RKO (cell line): Measurements from ENCODE around the gene RTL10.

Source experiments
- DNase-seq: peaks from one replicate; pipeline ENCODE4 v3.0.0-alpha.2; 2016; ENCODE audit warnings: low spot score

Gene RTL10

DNA sequence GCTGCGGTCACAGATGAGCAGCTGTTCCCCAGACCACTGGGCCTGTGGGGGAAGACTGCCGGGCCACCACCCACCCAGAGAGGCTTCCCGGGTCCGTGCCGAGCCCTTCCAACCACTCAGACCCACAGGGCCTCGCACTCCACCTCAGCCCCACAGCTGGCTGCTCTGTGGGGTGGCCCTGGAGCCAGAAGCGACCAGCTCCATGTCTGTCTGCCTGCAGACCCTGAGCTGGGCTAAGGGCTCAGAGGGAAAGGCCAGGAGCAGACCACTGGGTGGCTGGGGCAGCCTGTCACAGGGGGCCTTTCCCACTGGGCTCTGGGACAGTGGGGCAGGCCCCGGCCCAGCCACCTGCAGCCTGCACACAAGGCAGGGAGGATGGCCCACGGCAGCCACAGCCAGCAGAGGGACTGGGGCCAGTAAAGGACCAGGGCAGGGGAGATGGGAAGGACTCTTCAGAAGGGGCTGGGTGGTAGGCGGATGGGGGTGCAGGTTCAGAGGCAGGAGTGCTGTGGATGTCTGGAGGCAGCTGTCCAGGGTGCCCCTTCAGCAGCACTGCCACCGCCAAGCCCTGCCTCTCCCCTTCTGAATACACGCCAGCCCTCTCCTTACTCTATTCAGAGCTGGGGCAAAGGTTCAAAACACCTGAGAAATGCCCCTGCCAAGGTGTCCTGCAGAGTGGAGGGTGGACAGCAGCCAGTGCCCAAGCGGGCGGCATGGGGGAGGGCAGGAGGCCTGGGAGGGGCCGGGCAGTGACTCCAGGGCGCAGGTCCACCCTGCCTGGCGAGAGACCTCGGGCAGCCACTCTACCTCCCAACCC lies 32.2 kb downstream of the RTL10 start:
- DNase-seq = no peak

DNA sequence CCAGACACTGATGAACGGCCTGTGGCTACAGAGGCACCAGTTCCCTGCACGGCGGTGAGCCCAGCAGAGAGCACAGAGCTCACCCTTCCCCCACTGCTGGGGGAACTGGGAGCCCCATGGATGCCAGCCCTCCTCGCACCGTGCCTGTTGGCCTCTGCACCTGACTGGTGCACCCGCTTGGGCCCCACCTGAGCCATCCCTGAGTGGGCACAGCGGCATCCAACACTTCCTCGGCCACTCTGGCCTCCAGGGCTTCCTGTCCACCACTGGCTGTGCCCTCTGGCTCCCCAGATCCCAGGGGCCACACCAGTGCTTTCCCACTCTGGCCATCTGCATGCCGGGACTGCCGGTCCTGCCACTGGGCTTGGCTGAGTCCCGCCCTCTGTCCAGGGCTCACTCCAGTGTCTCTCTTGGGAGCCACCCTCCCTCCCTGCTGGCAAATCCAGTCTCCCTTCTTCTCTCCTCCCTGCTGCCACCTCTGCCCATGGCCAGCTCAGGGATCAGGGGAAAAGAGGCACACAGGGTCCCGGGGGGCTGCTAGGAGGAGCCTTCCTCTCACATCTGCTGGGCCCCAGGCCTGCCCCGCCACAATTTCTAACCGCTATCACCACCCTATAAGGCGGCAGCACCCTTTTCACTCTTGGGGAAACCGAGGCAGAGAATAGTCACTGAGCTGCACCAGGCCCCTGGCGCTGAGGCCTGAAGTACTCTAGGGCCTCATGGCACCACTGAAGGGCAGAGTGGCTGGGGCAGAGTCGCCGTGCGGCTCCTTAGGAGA lies 33.0 kb downstream of the RTL10 start:
- no peak for DNase-seq

DNA sequence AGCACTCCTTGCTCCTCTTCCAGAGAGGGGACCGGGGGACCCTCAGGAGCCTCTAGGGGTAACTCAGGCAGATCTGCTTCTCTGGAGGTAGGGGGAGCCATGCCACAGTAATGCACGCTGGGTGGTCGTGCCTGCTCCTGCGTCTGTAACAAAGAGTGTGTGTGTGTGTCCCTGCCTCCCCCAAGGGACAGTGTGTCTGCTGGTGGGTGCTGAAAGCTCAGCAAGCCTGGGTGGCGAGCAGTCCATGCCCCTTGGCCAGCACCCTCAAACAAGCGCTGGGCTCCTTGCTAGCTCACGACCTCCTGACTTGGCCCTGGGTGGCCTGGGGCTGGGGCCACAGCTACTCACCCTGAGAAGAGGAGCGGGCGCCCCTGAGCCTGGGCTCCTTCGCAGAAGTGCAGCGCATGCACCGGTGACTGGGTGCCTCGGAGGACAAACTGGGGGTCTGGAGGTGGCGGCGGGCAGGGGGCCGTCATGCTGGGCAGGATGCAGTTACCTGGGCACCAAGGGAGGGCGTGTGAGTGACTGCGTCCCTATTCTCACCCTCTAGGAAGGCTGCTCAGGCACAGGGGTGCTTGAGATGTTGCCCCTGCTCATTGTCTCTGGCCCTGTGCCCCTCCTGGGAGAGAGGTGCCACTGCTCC lies 33.7 kb downstream of the RTL10 start:
- no peak for DNase-seq

GRCh38 chr22:19819911-19820879 lies 34.5 kb downstream of the RTL10 start:
- DNase-seq = no peak

DNA sequence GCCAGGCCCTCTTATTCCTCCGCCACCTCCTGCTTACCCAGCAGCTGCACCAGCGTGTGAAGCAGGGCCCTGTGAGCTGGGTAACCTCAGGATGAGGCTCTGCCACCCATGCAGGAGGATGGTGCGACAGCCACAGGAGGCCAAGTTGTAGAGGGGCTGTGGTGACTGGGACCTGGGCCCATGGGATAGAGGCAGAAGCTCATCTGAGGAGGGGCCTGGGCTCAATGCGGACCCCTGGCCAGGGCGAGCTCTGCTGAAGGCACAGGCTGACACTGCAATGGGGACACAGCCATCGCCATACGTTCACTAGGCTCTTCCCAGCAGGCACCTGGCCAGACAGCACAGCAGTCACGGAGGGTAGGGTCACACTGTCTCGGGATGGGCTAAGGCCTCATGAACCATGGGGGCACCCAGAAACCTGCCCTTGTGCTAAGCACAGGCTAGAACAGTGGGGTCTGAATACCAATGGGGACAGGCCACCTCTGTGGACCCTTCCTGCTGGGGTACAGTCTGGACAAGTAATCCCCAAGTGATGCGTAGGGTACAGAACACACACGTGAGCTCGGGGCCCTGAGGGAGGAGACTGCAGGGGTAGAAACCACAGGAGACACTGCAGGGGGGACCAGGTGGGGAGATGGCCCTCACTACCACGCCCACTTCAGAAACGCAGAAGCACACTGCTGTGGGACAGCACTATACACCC lies 35.3 kb downstream of the RTL10 start:
- DNase-seq = no peak

DNA sequence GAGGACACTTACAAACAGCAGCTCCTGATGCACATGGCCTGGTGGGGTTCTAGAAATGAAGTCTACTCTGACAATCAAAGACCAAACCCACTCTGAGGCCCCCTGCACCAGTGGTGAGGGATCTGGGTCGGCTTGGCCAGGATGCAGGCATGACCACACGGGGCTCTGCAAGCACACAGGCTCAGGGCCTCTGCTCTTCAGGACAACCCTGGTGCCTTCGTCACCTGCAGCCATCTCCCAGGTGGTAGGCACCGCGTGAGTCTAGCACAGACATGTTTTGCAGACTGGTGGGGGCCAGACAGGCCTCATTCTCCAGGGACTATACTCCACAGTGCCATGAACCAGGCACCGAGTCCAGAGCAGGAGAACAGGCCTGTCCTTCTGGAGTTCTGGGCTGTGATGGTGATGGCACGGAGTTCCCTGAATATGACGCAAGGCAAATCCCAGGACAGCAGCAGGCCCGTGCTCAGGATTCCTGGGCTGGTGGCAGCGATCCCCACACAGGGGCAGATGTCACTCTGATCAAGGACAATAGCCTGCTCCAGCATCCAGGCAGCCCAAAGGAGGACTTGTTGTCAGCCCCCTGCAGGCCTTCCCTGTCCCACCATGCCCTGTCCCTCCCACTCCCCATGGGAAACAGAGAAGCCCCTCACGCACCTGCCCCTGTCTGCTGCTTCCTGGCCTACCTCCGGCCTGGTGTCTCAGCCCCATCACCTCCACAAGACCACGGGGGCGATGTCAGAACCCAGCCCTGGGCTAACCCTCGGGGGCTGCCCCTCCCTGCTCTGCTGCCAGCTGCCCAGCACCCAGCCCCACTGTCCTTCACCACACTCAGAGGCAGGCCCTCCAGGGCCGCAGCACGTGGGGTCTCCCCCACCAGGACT lies 36.1 kb downstream of the RTL10 start:
- no peak for DNase-seq

- DNase-seq = no peak
Observed at GRCh38 chr22:19816372-19817119, 38.1 kb downstream of the RTL10 start.

DNA sequence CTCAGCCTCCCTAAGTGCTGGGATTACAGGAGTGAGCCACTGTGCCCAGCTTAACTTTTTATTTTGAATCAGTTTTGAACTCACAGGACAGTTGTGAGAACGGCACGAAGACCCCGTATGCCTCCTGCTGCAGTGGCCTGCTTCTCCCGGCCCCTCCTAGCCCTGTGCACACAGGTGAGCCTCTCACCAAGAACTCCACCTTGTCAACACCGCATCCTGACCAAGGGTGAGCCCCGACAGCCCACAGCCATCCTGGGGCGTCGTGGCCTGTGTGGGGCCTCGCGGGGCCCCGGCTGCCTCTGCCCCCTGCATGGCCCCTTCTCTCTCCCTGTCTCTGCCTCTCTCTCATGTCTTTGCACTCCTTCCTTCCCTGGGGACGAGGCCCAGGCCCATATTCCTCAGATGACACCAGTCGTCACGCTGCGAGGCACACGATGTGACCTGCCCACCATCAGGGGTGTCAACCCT lies 38.8 kb downstream of the RTL10 start:
- DNase-seq = no peak

GRCh38 chr22:19815093-19815822 lies 39.4 kb downstream of the RTL10 start:
- no peak for DNase-seq

GRCh38 chr22:19814428-19814827 lies 40.2 kb downstream of the RTL10 start:
- no peak for DNase-seq

- no peak for DNase-seq
Observed at GRCh38 chr22:19812910-19813309, 41.8 kb downstream of the RTL10 start.

GRCh38 chr22:19811811-19812771 lies 42.6 kb downstream of the RTL10 start:
- DNase-seq = no peak

DNA sequence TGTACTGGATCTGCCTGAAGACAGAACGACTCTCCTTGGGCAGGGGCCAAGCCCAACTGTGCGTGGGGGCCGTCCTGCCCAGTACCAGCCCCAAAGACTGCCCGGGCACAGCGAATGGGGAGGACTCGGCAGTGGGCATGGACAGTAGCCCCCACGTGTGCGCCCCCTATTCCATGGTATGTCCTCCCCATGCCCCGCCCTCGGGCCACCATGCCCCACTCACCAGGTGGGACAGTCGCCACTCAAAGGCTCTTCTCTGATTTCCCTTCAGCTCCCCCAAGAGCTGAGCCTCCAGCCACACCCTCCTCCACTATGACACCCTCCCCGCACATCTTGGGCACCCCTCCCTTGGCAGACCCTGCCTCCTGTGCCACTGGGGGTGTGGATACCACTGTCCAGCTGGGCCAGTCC lies 43.5 kb downstream of the RTL10 start:
- no peak for DNase-seq

DNA sequence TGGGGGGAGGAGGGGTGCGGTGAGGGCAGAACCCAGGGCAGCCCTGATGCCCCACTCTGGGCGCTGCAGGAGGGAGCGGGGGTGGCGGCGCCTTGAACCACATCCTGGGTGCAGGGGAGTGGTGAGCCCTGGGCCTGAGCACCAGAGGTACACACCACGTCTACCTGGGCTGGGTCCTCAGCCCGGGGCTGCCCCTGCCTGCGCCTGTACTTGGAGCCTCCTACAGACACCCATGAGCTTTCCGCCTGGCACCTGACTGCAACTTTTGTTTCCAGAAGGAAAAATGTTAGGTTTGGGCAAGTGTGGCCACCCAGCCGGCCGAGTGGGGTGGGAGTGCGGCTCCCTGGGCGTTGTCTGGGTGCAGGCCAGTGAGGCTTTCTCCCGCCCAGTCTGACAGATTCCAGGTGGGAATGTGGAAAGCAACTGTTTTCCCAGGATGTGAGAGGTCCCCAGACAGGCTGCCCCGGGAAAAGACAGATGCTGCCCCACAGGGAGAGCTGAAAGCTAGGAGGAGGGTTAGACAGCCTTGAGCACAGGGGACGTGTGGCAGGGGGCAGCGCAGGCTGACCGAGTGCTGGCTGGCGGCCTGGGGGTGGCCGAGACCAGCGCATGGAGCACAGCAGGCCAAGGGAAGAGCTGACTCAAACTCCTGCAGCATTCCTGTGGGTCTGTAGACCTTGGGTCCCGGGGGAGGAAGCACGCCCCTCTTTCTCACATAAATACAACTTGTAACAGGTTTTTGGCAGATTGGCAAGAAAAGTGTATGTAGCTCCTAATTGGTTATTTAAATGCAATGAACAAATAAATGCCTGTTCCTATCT lies 44.1 kb downstream of the RTL10 start:
- no peak for DNase-seq

DNA sequence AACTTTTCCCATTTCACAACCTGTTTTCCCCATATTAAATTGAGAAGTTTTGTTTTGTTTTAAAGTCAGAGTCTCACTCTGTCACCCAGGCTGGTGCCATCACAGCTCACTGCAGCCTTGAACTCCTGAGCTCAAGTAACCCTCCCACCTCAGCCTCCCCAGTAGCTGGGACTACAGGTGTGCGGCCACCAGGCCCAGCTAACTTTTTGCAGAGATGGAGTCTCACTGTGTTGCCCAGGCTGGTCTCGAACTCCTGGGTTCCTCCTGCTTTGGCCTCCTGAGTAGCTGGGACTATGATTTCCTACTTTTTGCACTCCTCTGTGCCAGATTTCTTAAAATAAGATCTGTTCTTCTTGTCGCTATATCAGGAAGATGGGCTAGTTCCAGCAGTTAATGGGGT lies 44.9 kb downstream of the RTL10 start:
- no peak for DNase-seq

DNA sequence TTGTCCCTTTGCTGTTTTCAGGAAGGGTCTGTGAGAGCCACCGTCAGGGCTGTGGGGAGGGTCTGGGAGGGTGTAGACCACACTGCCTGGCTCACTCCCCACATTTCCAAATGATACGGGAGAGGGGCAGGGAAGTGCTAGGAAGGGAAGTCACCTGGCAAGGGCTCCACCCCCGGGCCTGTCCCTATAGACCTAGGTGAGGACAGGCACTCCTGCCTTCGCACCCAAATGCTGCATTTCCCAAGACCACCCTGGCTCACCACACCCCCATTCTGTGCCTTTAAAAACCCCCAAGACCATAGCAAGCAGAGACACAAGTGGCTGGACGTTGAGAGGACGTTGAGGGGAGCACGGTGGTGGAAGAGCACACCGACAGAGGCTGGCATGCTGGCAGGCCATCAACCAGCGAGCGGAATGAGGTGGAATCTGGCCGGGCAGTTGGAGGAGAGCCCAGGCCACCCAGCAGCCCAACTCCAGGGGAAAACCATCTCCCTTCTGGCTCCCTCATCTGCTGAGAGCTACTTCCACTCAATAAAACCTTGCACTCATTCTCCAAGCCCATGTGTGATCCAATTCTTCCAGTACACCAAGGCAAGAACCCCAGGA lies 45.7 kb downstream of the RTL10 start:
- no peak for DNase-seq
